Left ventricle myocardium inferior (tissue), 1 donor: Measurements from ENCODE around the gene CACNA1C. TPM values are rescaled to one million over a fixed set of nuclear protein-coding genes. Genes with fewer than 3 reads are reported as not detected.
A peak's percentile ranks its signal among the peaks of the same experiment; 100 is the strongest.

ENCODE experiments used
- DNase-seq: peaks from one replicate; pipeline ENCODE4 v3.0.0-alpha.2; 2020
- H3K27ac ChIP-seq: fragments of 200-600 bp; replicated peaks from 2 replicates; pipeline ENCODE4 v1.8.0; 2021
- H3K27me3 ChIP-seq: fragments of 200-600 bp; 2 replicates; pipeline ENCODE4 v1.8.0; 2021; ENCODE audit warnings: low read depth
- H3K36me3 ChIP-seq: fragments of 200-600 bp; 2 replicates; pipeline ENCODE4 v1.8.0; 2021
- H3K4me1 ChIP-seq: fragments of 200-600 bp; 2 replicates; pipeline ENCODE4 v1.8.0; 2021
- H3K4me3 ChIP-seq: fragments of 200-600 bp; 2 replicates; pipeline ENCODE4 v1.8.0; 2021; ENCODE audit warnings: mild to moderate bottlenecking, moderate library complexity
- H3K9me3 ChIP-seq: fragments of 200-600 bp; replicated peaks from 2 replicates; pipeline ENCODE4 v1.8.0; 2021
- intact Hi-C: fragments of 100-400 bp; cut with micrococcal nuclease; formaldehyde crosslinking; loops from one replicate; pipeline ENCODE4 v1.11.0; 2022
- total RNA-seq: library from RNA; stranded (reverse); fragmentation: NEBNext Ultra II Directional; extraction: Animal tissue kit (Norgen Biotek cat#: 25700); gene quantifications from one replicate; pipeline ENCODE4 v1.2.1, GENCODE V29; 2021
- TF ChIP-seq, protein P1 (sequence below): fragments of 200-600 bp; IDR thresholded peaks from 2 replicates; pipeline ENCODE4 v1.8.0; 2021; ENCODE audit warnings: antibody characterized with exemption, mild to moderate bottlenecking, borderline replicate concordance
- donor health status: DM: no; HTN: yes; CAD: no; lungs with severe emphysema.

Gene CACNA1C
- total RNA-seq, 1 donor from 2014 or later = 137 TPM

DNA sequence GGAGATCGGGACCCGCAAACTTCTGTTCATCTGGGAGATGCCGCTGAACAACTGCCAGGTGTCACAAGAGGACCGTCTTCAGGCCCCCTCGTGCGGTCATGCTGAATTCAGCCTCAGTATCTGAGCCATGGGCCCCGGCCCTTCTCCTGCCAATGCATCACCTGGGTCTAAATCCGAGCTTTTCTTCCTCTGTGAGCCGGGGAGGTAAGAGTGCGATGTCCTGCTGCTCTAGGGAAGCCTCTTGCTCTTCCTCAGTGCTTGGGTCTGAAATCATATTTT lies 586.2 kb downstream of the CACNA1C start:
- Histone ChIP-seq H3K27me3 (no peaks in the 10 kb centered on the region), H3K4me1 (peaks cover 24% of the 10 kb centered on the region), H3K9me3 (no peaks in the 10 kb centered on the region), H3K36me3 (peaks cover 13% of the 10 kb centered on the region), H3K27ac (no peak overlapping the region), H3K4me3 (no peak overlapping the region)
- TF ChIP-seq, protein P1, sequence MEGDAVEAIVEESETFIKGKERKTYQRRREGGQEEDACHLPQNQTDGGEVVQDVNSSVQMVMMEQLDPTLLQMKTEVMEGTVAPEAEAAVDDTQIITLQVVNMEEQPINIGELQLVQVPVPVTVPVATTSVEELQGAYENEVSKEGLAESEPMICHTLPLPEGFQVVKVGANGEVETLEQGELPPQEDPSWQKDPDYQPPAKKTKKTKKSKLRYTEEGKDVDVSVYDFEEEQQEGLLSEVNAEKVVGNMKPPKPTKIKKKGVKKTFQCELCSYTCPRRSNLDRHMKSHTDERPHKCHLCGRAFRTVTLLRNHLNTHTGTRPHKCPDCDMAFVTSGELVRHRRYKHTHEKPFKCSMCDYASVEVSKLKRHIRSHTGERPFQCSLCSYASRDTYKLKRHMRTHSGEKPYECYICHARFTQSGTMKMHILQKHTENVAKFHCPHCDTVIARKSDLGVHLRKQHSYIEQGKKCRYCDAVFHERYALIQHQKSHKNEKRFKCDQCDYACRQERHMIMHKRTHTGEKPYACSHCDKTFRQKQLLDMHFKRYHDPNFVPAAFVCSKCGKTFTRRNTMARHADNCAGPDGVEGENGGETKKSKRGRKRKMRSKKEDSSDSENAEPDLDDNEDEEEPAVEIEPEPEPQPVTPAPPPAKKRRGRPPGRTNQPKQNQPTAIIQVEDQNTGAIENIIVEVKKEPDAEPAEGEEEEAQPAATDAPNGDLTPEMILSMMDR = no peak
- intact Hi-C loops = no loop called here
- no peak for DNase-seq

GRCh38 chr12:2640281-2640680 lies 587.5 kb downstream of the CACNA1C start:
- Histone ChIP-seq H3K27me3 (no peaks in the 10 kb centered on the region), H3K4me1 (peaks cover 32% of the 10 kb centered on the region), H3K9me3 (no peaks in the 10 kb centered on the region), H3K36me3 (no peaks in the 10 kb centered on the region), H3K4me3 (no peak overlapping the region), H3K27ac (peak overlapping the region; percentile 72)
- no peak for DNase-seq
- TF ChIP-seq, protein P1 = no peak
- intact Hi-C loops = no loop called here

- intact Hi-C loops = no loop called here
- no peaks in the 10 kb centered on the region for H3K9me3 ChIP-seq
- no peak overlapping the region for H3K4me3 ChIP-seq
- H3K27me3 ChIP-seq = no peaks in the 10 kb centered on the region
- H3K27ac ChIP-seq = peak overlapping the region; percentile 72
- DNase-seq = peak; percentile 40
- TF ChIP-seq, protein P1 = no peak
- peaks cover 33% of the 10 kb centered on the region for H3K4me1 ChIP-seq
- no peaks in the 10 kb centered on the region for H3K36me3 ChIP-seq
Observed at GRCh38 chr12:2640709-2641108, 587.9 kb downstream of the CACNA1C start.

GRCh38 chr12:2641207-2641606 lies 588.4 kb downstream of the CACNA1C start:
- H3K27me3 ChIP-seq = no peaks in the 10 kb centered on the region
- TF ChIP-seq, protein P1 = no peak
- H3K4me1 ChIP-seq = peaks cover 33% of the 10 kb centered on the region
- no peaks in the 10 kb centered on the region for H3K9me3 ChIP-seq
- H3K4me3 ChIP-seq = no peak overlapping the region
- no peaks in the 10 kb centered on the region for H3K36me3 ChIP-seq
- no peak for DNase-seq
- H3K27ac ChIP-seq = peak overlapping the region; percentile 72
- intact Hi-C loops = no loop called here

DNA sequence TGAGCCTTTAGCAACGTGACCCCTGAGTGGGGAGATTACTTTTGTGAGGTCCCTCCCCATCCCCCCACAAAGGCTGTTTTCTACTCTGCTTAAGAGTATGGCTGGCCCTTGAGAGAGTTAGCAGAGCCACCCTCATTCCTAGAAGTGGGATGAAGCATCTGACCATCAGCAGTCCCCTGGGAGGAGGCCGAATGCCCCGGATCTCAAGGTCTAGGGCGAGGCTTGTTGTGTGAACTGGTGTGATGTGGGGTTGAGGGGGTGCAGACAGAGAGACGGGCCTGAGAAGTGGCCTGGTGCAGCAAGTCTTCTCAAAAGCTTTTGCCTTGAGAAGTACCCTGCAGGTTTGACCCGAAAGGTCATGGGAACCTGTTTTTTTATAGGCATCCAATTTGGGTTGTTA lies 589.0 kb downstream of the CACNA1C start:
- TF ChIP-seq, protein P1 = no peak

More for the DNA sequence above, 589.0 kb downstream of the CACNA1C start:
- no peak overlapping the region for H3K4me3 ChIP-seq
- DNase-seq = no peak
- H3K27me3 ChIP-seq = no peaks in the 10 kb centered on the region
- H3K36me3 ChIP-seq = no peaks in the 10 kb centered on the region
- H3K9me3 ChIP-seq = no peaks in the 10 kb centered on the region
- peak overlapping the region; percentile 72 for H3K27ac ChIP-seq
- H3K4me1 ChIP-seq = peaks cover 33% of the 10 kb centered on the region
- intact Hi-C loops = no loop called here
